T-helper 1 cell treated with Interleukin-12 subunit alpha and Interleukin-12 subunit beta and Interleukin-4 antibody, amounts not matched to agents 30 ng/mL and 1 ng/mL, for 36 hours (primary cell): ENCODE results near the gene CDV3. TPM values are rescaled to one million over a fixed set of nuclear protein-coding genes. Genes with fewer than 3 reads are reported as not detected.

Experiments used
- intact Hi-C: fragments of 100-400 bp; cut with micrococcal nuclease; formaldehyde crosslinking; loops from one replicate; pipeline ENCODE4 v1.15.1; 2024
- total RNA-seq: library from RNA; stranded (reverse); gene quantifications from 2 replicates; pipeline ENCODE4 v1.2.3, GENCODE V29; 2022

CDV3 gene
- total RNA-seq, 1 donor from 2014 or later: 214 TPM

DNA sequence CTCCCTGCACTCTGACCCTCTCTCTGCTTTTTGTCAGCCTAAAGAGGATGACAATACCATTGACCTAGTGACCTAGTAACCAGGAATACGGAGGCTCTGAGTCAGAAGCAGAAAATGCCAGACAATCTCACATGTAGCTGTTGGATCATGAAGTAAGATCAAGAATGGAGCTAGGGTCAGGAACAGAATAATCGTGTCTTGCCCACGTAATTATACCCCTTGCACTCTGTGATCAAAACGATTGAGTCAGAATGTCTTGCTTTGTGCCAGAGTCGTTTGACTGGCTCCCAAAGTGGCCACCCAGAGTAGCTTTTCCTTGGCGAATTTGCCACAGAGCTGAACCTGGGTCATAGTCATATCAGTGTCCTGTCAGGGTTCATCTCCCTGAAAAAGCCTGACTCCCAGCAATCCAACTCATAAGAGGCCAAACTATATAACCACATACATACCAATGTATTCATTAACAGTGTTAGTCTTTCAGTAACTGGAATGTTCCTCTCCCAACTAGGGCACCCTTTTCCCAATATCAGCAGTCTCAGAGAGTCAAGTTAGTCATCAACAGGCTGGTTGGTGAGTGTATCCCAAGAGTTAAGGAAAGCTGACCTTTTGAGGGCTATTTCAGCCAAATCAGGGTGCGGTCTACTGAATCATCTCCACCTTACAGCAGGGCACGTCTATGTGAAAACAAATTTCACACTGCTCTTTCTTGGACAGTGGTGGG is 5.0 kb upstream of the CDV3 start:
- intact Hi-C loops: no loop called here

DNA sequence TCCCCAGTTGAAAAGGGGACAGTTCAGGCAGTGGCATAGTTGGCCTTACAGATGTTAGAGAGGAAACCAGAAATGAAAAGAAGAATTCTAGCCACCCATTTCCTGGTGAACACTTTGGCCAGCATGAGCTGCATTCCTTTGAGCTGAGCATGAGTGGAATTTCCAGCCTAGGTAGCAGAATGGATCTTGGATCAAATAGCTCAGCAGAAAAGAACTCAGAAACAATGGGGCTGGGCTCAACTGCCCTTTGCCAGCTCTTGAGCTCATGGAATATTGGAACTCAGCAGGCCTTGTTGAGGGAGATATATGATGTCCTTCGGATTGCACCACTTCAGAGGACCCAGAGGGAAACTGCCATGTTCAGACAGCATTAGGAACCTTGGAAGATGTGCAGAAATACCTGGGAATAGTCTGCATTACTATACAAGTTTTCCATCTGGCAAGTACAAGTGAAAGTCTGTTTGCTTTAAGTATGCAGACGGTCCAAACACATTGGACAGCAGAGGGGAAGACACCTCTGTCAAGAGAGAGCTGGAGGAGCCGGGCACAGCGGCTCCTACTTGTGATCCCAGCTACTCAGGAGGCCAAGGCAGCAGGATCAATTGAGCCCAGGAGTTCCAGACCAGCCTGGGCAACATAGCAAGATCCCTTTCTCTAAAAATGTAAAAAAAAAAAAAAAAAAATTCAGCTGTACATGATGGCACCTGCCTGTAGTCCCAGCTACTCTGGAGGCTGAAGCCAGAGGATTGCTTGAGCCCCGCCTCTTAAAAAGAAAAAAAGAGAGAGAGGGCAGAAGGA is 3.1 kb upstream of the CDV3 start:
- intact Hi-C loops: loop anchor here (5.0 kb wide), 1 partner anchor 722 kb away; no protein-coding TSS in a partner anchor

DNA sequence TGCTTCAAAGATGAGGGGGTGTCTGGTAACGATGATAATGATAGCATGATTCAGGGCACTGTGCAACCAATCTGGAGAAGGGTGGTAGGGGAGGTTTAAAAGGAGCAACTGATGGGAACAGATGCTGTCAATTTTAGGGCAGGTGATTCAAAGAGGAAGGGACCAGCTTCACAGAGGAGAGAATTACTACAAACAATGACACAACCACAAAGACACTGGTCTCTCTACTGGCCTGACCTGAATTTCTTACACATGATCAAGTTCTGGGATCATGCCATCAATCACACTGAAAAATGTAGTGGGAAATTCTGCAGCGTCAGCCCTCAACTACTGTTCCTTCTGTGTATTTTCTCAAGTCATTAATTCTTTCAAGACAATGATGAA is 2.6 kb upstream of the CDV3 start:
- intact Hi-C loops: loop anchor here (5.0 kb wide), 1 partner anchor 721 kb away; no protein-coding TSS in a partner anchor

DNA sequence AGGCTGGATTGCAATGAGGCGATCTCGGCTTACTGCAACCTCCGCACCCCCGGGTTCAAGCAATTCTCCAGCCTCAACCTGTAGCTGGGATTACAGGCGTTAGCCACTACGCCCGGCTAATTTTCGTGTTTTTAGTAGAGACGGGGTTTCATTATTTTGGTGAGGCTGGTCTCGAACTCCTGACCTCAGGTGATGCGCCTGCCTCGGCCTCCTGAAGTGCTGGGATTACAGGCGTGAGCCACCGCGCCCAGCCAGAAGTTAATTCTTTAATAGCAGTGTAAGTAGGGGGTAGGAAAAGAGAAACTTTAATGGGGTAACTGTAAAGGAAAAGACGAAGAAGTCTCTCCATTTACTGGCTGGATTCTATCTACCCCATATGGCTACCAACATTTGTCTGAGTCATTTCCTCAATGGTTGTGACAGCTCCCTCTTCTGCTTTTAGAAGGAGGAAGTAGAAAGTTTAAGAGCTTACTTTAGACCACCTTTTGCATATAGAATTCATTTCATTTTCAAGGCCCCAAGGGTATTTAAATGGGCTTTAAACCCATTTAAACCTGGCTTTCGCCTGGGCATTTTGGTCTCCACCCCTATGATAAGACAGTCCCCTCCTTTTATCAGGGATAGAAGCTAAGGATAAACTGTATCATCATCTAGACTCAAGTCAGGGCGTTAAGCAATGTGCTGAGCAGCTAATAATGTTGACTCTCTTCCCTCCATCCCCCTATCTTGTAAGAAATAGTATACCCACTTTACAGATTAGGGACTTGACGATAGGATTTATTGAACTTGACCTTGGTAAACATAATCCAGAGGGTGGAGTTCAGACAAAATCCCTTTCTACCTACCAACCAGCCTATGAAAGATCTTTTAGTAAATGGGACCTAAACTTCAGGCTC is 1.1 kb upstream of the CDV3 start:
- intact Hi-C loops: loop anchor here (1.0 to 5.0 kb wide), 14 partner anchors 66 to 1155 kb away; partner anchors contain the start of genes CEP63, DNAJC13, NPHP3 and SRPRB

DNA sequence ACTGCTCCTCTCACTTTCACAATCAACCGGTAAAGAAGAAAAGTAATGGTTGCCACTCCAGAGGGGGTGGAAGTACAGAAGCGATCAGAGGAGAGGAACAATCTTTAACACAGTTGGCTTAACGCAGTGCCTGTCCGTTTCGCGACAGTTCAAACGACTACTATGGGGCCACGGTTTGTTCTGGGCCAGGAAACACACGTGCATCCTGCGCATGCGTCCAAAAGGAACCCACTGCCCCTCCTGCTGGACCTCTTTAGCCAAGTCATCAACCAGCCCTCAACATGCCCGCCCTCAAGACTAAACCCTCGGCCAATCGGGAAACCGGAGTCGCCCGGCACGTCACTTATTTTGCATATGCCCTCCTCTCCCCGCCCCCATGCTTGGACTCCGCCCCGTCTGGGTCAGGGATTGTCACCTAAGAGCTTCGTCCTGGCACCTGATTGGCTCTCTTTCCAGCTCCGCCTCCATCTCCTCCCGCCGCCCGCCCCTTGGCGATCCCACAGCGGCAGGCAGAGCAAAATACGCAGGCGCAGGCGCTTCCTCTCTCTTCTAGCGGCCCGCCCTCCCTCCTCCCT is 345 bp upstream of the CDV3 start:
- intact Hi-C loops: loop anchor here (1.0 to 5.0 kb wide), 13 partner anchors 67 to 1156 kb away; partner anchors contain the start of genes CEP63, DNAJC13, NPHP3 and SRPRB

DNA sequence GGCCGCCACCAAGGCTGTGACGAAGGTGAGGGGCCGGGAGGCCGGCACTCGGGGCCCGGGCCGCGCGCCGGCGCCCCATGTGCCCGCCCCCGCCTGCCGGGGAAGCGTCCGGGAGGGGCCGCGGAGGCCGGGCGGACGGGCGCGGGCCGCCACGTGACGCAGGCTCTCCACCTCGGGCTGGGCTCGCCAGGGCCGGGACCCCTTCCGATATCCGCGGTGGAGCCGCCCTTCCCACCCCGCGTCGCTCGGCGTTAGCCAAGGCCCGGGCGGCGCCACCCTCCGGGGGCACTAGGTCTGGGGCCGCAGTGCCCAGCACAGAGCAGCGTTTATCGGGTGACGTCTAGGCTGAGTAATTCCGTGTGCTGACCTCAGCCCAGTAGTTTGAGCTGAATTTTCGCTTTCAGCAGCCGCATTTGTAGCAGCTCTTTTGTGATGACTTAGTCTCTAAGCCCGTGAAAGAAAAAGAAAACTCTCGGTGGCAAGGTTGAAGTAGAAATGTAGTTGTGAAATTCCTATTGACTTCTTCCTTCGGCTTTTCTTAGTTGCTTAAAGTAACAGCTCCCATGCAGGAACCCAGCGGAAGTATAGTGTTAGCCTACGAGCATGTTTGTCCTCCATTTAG is 885 bp downstream of the CDV3 start:
- intact Hi-C loops: loop anchor here (5.0 kb wide), 1 partner anchor 718 kb away; no protein-coding TSS in a partner anchor

DNA sequence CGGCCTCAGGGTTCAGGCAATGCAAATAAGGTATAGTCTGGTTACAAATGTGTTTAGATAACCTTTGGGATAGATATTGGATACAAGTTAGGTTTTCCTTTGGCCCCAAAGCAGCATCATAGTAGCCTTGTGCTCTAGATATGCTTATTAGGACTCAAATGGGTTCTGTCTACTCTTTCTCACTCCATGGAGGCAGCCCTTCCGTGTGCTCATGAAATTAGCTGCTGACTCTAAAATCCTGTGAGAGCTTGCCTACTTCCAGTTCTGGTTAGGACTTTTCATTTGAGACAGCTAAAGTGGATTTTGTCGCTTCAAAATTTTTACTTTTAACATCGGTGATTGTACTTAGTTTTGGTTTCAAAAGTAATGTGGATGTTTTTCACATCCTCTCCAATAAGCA is 1.6 kb downstream of the CDV3 start:
- intact Hi-C loops: no loop called here

DNA sequence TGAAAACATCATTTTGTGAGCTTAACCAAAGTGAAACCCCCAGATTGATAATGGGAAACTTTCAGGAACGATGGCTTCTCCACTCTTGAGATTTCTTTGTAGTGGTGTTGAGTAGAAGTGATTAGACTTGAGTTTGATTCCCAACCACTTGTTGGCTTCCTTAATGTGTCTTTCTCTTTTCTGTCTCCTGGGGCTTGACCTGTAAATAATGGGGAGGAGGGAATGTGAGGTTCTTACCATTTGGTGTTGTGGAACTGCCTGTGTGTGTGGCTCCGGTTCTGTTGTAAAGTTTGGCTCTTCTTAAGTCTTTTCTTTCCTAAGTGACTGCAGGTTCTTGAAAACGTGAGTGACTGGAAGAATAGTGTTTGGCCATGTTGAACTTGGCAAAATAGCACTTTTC is 2.7 kb downstream of the CDV3 start:
- intact Hi-C loops: no loop called here

DNA sequence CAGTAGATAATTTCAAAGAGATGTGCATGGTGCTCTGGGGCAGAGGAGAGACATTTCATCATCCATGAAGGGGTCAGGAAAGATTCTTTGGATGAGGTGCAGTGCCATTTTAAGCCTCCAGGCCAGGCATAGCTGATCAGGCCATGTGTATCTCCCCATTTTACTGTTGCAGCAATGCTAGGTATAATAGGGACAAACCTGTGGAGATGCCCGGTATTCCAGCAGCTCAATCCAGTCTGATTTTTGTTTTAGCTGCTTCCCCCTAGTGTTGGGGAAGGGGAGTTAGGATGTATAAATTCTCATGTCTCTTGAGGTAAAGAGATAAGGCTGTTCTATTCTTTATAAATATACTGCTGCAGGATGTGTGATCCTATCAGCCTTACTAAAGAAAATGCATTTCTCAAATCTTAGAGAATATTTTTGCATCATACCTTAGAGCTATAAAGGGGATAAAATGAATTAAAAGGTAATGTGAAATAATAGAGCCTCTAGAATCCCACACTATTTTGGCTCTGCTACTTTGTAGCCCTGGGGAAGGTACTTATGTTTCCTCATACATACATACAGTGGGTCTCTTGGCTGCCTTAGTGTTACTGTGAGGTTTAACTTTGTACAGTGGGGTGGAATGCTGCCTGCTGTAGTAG is 5.2 kb downstream of the CDV3 start:
- intact Hi-C loops: loop anchor here (2.0 kb wide), 1 partner anchor 14 kb away; no protein-coding TSS in a partner anchor

DNA sequence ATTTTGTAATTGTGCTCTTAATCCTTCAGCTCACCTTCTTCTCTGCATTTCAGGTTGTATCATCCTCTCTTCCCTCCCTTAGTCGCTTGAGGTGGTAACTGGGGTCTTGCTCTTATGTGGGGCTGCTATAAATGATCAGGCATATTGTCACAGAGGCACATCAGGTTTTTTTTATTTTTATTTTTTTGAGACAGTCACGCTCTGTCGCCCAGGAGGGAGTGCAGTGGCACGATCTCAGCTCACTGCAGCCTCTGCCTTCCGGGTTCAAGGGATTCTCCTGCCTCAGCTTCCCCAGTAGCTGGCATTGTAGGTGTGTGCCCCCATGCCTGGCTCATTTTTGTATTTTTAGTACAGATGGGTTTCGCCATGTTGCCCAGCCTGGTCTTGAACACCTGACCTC is 9.9 kb downstream of the CDV3 start:
- intact Hi-C loops: loop anchor here (5.0 kb wide), 1 partner anchor 39 kb away; no protein-coding TSS in a partner anchor

DNA sequence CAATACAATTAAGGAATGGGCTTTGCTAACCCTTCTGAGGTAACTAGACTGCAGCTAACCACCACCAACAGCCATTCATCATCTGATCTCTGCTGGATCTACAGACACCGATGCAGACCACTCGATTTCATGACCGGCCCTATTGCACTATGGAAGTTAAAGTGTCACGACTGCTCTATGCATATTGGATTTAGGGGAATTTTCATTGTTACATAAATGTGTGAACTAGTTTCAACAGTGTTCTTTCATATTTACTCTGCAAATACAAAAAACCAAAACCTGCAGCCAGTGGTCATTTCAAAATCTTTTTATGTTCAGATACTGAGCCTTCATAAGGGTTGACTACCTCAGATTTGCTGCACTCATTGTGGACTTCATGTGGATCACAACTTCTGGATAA is 14.5 kb downstream of the CDV3 start:
- intact Hi-C loops: no loop called here

DNA sequence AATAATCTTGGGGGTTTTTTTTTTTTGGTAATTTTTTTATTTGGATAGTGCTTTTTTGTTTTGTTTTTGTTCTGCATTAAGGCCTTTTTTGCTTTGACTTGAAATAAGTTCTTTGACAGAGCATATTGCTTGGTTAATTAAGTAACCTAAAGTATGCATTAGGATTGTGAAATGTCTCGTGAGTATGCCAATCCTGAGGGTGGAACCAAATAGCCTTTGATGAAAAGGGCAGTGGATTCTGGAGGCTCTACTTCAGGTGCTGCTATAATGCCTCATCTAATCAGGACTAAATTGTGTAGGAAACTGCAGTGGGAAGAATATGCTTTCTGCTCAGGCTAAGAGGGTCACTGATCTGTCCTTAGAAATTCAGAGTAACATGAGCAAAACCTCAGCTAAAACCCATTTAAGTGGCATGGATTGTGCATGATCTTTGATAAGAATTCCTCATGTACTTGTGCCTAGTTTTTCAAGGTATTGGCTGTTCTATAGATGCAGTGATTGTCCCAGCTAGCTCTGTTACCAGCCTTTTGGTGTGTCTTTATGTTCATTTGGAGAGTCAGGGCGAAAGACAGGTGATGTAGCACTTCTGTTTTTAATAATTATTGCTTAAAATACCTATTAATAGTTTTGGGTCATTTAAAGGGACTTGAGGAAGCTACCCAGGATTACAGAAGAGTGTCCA is 15.4 kb downstream of the CDV3 start:
- intact Hi-C loops: no loop called here

DNA sequence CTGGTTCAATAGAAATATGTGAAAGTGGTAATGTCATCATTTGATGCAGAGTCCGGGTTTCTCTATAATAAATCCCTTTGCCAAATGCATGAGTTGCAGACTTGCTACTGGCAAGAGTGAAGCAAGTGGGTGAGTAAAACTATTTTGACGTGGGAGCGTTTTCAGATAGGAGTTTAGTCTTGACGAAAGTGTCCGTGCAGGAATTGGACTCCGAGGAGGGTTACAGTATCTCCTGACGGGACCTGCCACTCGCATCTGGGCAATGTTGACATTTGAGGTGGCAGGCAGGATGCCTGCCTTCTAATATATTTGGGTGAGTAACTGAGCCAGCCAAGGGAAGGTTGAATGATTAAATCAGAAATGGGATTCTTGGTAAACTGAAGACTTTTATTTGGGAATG is 16.0 kb downstream of the CDV3 start:
- intact Hi-C loops: no loop called here

DNA sequence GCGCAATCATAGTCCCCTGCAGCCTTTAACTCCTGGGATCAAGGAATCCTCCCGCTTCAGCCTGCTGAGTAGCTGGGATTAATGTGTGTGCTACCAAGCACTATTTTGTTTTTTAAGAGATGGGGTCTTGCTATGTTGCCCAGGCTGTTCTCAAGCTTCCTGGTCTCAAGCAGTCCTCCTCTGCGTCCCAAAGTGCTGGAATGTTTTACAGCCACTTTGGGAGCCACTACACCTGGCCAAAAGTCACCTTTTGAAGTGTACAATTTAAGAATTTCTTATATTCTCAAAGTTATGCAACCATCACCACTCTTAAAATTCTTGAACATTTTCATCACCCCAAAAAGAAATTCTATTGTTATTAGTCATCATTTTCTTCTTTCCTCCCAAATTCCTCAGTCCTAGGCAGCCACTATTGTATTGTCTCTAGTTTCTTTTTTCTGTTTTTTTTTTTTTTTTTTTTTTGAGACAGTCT is 17.8 kb downstream of the CDV3 start:
- intact Hi-C loops: no loop called here

DNA sequence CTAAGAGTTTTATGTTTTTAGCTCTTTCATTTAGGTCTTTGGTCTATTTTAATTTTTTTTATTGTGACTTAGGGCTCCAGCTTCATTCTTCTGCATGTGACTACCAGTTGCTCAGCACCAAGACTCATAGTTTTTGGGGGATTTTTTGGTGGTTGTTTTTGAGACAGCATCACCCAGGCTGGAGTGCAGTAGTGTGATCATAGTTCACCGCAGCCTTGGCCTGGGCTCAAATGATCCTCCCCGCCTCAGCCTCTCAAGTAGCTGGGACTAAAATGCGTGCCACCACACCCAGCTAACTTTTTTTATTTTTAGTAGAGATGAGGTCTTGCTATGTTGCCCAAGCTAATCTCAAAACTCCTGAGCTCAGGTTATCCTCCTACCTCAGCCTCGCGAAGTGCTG is 19.4 kb downstream of the CDV3 start:
- intact Hi-C loops: loop anchor here (2.0 kb wide), 1 partner anchor 14 kb away; no protein-coding TSS in a partner anchor

DNA sequence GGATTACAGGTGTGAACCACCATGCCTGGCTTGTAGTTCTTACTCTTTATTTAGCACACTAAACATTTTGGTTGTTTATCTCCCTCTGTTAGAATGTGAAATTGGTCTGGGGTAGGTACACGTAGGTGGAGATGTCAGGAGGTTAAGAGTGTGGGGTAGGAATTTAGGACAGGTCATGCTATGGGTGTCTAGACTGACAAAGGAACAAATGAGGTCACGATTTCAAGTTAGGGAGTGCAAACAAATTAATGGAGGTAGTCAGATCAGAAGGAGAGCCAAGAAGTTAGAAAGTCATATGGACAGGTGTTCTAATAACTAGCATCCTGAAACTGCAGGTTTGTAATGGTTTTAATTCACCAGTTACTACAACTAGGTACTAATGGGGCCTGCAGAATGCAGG is 19.8 kb downstream of the CDV3 start:
- intact Hi-C loops: loop anchor here (2.0 kb wide), 1 partner anchor 14 kb away; no protein-coding TSS in a partner anchor

DNA sequence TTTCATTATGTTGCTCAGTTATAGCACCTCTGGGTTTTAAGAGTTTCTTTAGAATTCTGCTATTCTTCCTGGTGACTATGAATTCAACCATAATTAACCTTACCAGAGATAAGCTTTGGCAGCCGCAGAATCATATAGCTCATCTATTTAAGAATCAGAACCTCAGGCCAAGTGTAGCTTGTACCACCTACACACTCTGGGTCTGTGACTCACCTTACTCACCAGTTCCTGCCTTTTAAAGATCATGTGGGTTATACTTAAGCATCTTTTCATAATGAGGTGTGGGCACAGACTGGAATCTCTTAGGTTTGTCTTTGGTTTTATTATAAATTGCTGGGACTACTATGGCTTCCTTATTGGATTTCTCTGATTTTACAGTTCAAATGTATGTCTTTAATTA is 21.9 kb downstream of the CDV3 start:
- intact Hi-C loops: no loop called here

DNA sequence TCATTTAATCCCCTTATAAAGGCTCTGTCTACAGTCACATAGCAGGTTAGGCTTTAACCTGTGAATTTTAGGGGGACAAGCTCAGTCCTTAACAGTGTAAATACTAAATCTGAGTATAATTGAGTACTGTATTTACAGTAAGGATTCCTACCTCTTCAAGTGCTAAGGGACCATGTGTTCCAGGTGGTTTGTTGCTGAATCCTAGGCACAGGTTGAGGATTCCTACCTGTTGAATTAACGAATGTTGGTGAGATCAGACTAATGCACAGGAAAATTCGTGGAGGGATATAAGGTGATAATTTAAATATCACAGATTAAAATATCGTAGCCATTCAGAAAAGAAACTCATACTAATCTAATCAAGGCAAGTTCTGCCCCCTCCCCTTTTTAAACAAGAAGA is 24.9 kb downstream of the CDV3 start:
- intact Hi-C loops: no loop called here

DNA sequence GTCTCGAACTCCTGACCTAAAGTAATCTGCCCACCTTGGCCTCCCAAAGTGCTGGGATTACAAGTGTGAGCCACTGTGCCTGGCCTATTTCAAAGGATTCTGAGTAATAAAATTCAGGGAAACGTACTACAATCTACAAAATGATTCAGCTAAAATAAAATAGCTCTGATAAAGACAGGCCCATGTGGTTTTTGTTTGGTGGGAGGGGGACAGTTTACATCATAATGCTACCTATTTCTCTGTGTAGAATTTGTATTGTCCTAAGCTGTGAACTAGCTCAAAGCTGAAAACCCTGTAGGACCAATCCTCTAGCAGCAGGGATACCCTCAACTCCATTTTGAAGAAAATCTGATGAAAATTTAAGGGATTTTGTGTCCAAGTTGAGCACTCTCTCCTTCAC is 25.8 kb downstream of the CDV3 start:
- intact Hi-C loops: no loop called here
